B cell (primary cell): ENCODE data around the gene PEAK1.

ENCODE experiments used
- CTCF ChIP-seq: fragments of 200-600 bp; IDR thresholded peaks from one replicate; pipeline ENCODE4 v1.8.0; 2022; ENCODE audit warnings: antibody characterized with exemption, mild to moderate bottlenecking
- EZH2 ChIP-seq: IDR thresholded peaks from 2 replicates; pipeline ENCODE4 v1.6.1; 2012; ENCODE audit warnings: borderline replicate concordance, low read depth, mild to moderate bottlenecking, moderate library complexity, low read length; ENCODE audit not compliant: insufficient read depth, poor library complexity, severe bottlenecking

DNA sequence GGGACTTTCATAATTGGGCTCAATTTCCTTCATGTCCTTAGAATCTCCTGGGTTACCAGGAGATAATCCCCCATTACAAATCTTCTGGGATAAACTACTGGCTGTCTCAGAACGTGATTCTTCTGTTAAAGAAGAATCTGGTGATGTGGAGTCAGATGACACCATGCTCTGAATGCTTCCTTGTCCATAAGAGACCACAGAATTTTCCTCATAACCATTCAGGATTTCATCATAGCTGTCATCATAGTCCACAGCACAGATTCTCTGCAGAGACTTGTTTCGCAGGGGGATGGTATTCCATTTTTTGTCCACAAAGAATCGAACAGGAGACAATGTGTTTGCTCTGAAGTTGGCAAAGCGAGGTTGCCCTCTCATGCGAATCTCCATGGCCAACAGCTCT lies 239.1 kb downstream of the PEAK1 start:
- TF ChIP-seq CTCF (no peak), EZH2 (no peak)
